H9 (cell line): ENCODE measurements around the gene PARP6. TPM values are rescaled to one million over a fixed set of nuclear protein-coding genes. Genes with fewer than 3 reads are reported as not detected.
A peak's percentile ranks its signal among the peaks of the same experiment; 100 is the strongest.

ENCODE experiments used
- DNase-seq: peaks from one replicate; pipeline ENCODE4 v3.0.0-alpha.2; 2017
- H2AFZ ChIP-seq: one replicate; pipeline ENCODE4 v1.6.1; 2013; ENCODE audit warnings: mild to moderate bottlenecking, low read length, control low read depth, moderate library complexity
- H2AK5ac ChIP-seq: 2 replicates; pipeline ENCODE4 v1.6.1; 2013; ENCODE audit warnings: low read length, control low read depth, mixed read lengths; ENCODE audit not compliant: insufficient read length
- H2BK120ac ChIP-seq: one replicate; pipeline ENCODE4 v1.6.1; 2013; ENCODE audit warnings: low read depth, mild to moderate bottlenecking, low read length, control low read depth, inconsistent platforms; ENCODE audit not compliant: poor library complexity, severe bottlenecking
- H2BK12ac ChIP-seq: 2 replicates; pipeline ENCODE4 v1.6.1; 2013; ENCODE audit warnings: low read length, control low read depth, mixed read lengths, low read depth; ENCODE audit not compliant: insufficient read length
- H2BK15ac ChIP-seq: 2 replicates; pipeline ENCODE4 v1.6.1; 2013; ENCODE audit warnings: low read depth, low read length, control low read depth
- H2BK20ac ChIP-seq: one replicate; pipeline ENCODE4 v1.6.1; 2013; ENCODE audit warnings: low read depth, mild to moderate bottlenecking, low read length, control low read depth, inconsistent platforms; ENCODE audit not compliant: poor library complexity, severe bottlenecking
- H2BK5ac ChIP-seq: 2 replicates; pipeline ENCODE4 v1.6.1; 2013; ENCODE audit warnings: low read length, control low read depth, mixed read lengths; ENCODE audit not compliant: insufficient read length
- H3K14ac ChIP-seq: 2 replicates; pipeline ENCODE4 v1.6.1; 2013; ENCODE audit warnings: low read length, control low read depth; ENCODE audit not compliant: insufficient read depth
- H3K18ac ChIP-seq: 2 replicates; pipeline ENCODE4 v1.6.1; 2013; ENCODE audit warnings: low read depth, mild to moderate bottlenecking, mixed read lengths, low read length, control low read depth; ENCODE audit not compliant: insufficient read length
- H3K23ac ChIP-seq: 2 replicates; pipeline ENCODE4 v1.6.1; 2013; ENCODE audit warnings: low read length, control low read depth, mixed read lengths, low read depth; ENCODE audit not compliant: insufficient read length
- H3K23me2 ChIP-seq: 2 replicates; pipeline ENCODE4 v1.6.1; 2013; ENCODE audit warnings: low read depth, mild to moderate bottlenecking, mixed read lengths, low read length, control low read depth; ENCODE audit not compliant: insufficient read length, poor library complexity, severe bottlenecking
- H3K27ac ChIP-seq: 2 replicates; pipeline ENCODE4 v1.5.1; 2013; ENCODE audit warnings: low read length, control low read depth, mixed read lengths, low read depth; ENCODE audit not compliant: insufficient read length
- H3K27me3 ChIP-seq: 2 replicates; pipeline ENCODE4 v1.6.1; 2013; ENCODE audit warnings: low read length, control low read depth, inconsistent platforms; ENCODE audit not compliant: insufficient read depth
- H3K4ac ChIP-seq: 2 replicates; pipeline ENCODE4 v1.6.1; 2013; ENCODE audit warnings: low read depth, mild to moderate bottlenecking, control low read depth, inconsistent platforms, low read length, moderate library complexity
- H3K4me1 ChIP-seq: 2 replicates; pipeline ENCODE4 v1.6.1; 2013; ENCODE audit warnings: low read length, control low read depth, inconsistent platforms; ENCODE audit not compliant: insufficient read depth
- H3K4me2 ChIP-seq: 2 replicates; pipeline ENCODE4 v1.6.1; 2013; ENCODE audit warnings: low read length, control low read depth, mixed read lengths; ENCODE audit not compliant: insufficient read length, insufficient read depth
- H3K56ac ChIP-seq: 2 replicates; pipeline ENCODE4 v1.6.1; 2013; ENCODE audit warnings: low read depth, mild to moderate bottlenecking, mixed read lengths, low read length, control low read depth; ENCODE audit not compliant: insufficient read length
- H3K79me1 ChIP-seq: 2 replicates; pipeline ENCODE4 v1.6.1; 2013; ENCODE audit warnings: low read depth, mild to moderate bottlenecking, moderate library complexity, low read length, control low read depth, inconsistent platforms; ENCODE audit not compliant: insufficient read depth, poor library complexity, severe bottlenecking
- H3K79me2 ChIP-seq: 2 replicates; pipeline ENCODE4 v1.6.1; 2013; ENCODE audit warnings: low read length, control low read depth, inconsistent platforms; ENCODE audit not compliant: insufficient read depth
- H3K9ac ChIP-seq: 2 replicates; pipeline ENCODE4 v1.6.1; 2013; ENCODE audit warnings: low read length, control low read depth, mixed read lengths; ENCODE audit not compliant: insufficient read length; ENCODE audit errors: extremely low read depth
- H3K9me3 ChIP-seq: one replicate; pipeline ENCODE4 v1.6.1; 2013; ENCODE audit warnings: low read depth, low read length, inconsistent platforms; ENCODE audit not compliant: control insufficient read depth
- H3T11ph ChIP-seq: one replicate; pipeline ENCODE4 v1.6.1; 2013; ENCODE audit warnings: mild to moderate bottlenecking, low read length, control low read depth, inconsistent platforms
- H4K20me1 ChIP-seq: one replicate; pipeline ENCODE4 v1.6.1; 2013; ENCODE audit not compliant: control insufficient read depth, insufficient read length, insufficient read depth
- H4K5ac ChIP-seq: 2 replicates; pipeline ENCODE4 v1.6.1; 2013; ENCODE audit warnings: low read depth, mild to moderate bottlenecking, mixed read lengths, low read length, control low read depth; ENCODE audit not compliant: insufficient read length
- H4K8ac ChIP-seq: replicated peaks from 2 replicates; pipeline ENCODE4 v1.6.1; 2013; ENCODE audit warnings: low read length, control low read depth, mixed read lengths, low read depth; ENCODE audit not compliant: insufficient read length
- H4K91ac ChIP-seq: 2 replicates; pipeline ENCODE4 v1.6.1; 2013; ENCODE audit warnings: low read depth, mild to moderate bottlenecking, moderate library complexity, mixed read lengths, low read length, control low read depth; ENCODE audit not compliant: insufficient read length
- H3K27ac Mint-ChIP-seq, 3 experiments: 2 replicates in 2 of 3; 3 replicates in 1 of 3; pipeline ENCODE4 v1.8.0; 2020 to 2021; ENCODE audit warnings: mixed read lengths in 3 of 3, mild to moderate bottlenecking in 1 of 3, moderate library complexity in 1 of 3
- H3K27me3 Mint-ChIP-seq: 2 replicates; pipeline ENCODE4 v1.8.0; 2021; ENCODE audit warnings: low read depth, mild to moderate bottlenecking, moderate library complexity, mixed read lengths
- H3K36me3 Mint-ChIP-seq, 3 experiments: 2 replicates in 2 of 3; 3 replicates in 1 of 3; pipeline ENCODE4 v1.8.0; 2020 to 2021; ENCODE audit warnings: low read depth in 3 of 3, mixed read lengths in 3 of 3; ENCODE audit not compliant: insufficient read depth in 1 of 3
- H3K4me1 Mint-ChIP-seq, 2 experiments: 2 replicates each; pipeline ENCODE4 v1.8.0; 2020; ENCODE audit warnings: mixed read lengths in 2 of 2
- H3K4me3 Mint-ChIP-seq, 2 experiments: 2 replicates in 1 of 2; 3 replicates in 1 of 2; pipeline ENCODE4 v1.8.0; 2020 to 2021; ENCODE audit warnings: mild to moderate bottlenecking in 2 of 2, mixed read lengths in 2 of 2, moderate library complexity in 1 of 2
- H3K9me3 Mint-ChIP-seq, 2 experiments: 2 replicates in 1 of 2; 3 replicates in 1 of 2; pipeline ENCODE4 v1.8.0; 2020; ENCODE audit warnings: mild to moderate bottlenecking in 2 of 2, mixed read lengths in 2 of 2, moderate library complexity in 1 of 2
- whole genome bisulfite sequencing: extraction: QIAGEN DNeasy Blood & Tissue Kit; methylation state at CpG from one replicate; pipeline ENCODE4 v1.1.7; 2013; ENCODE audit warnings: missing lambda C conversion rate, low lambda C conversion rate, mixed read lengths; ENCODE audit not compliant: insufficient read length; ENCODE audit errors: extremely low coverage; 5-methylcytosine and 5-hydroxymethylcytosine counted together
- total RNA-seq: library from RNA; stranded (reverse); gene quantifications from 2 replicates; pipeline ENCODE4 v1.2.1, GENCODE V29; 2021
- TF ChIP-seq, protein P1 (sequence below): fragments of 200-600 bp; sonication (generic); conservative IDR thresholded peaks from 3 replicates; pipeline ENCODE4 v1.8.0; 2021; ENCODE audit warnings: antibody characterized with exemption, mild to moderate bottlenecking

PARP6 gene
- total RNA-seq, 1 experiment from 2014 or later, result 54.4 TPM

DNA sequence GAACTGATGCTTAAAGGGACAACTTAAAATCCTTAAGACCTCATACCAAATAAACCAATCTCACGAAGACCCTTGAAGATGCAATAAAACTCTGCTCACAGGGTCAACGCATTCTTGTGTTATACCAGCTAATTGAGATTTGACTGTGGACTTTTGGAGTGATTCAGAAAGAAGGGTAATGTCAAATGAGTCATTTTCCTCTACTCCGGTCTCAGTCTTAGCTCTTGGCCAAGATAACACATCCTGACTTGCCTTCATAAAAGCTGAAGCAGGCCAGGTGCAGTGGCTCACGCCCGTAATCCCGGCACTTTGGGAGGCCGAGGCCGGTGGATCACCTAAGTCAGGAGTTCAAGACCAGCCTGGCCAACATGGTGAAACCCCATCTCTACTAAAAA, 45.2 kb downstream of the PARP6 start:
- Histone ChIP-seq H3K9me3 (no peaks in the 10 kb centered on the region), H3K18ac (no peak overlapping the region), H3K79me1 (peaks cover 9% of the 10 kb centered on the region), H3K79me2 (peaks cover 68% of the 10 kb centered on the region; the same call in 1 of the 2 replicates), H3K4me2 (peak overlapping the region; percentile 26), H3K4me1 (peaks cover 12% of the 10 kb centered on the region; the same call in 1 of the 2 replicates), H3K23ac (no peak overlapping the region), H3T11ph (no peak overlapping the region), H2BK120ac (no peak overlapping the region), H4K8ac (no peak overlapping the region), H2BK15ac (no peak overlapping the region), H3K9ac (no peak overlapping the region), H2BK5ac (no peak overlapping the region), H2AK5ac (no peak overlapping the region), H2BK20ac (no peak overlapping the region), H3K14ac (no peak overlapping the region), H4K5ac (no peak overlapping the region), H3K4ac (no peak overlapping the region), H4K20me1 (no peaks in the 10 kb centered on the region), H3K27ac (peak overlapping the region; percentile 43), H2AFZ (no peak overlapping the region), H4K91ac (no peak overlapping the region), H3K27me3 (no peaks in the 10 kb centered on the region), H3K23me2 (peaks cover 24% of the 10 kb centered on the region), H3K56ac (no peak overlapping the region), H2BK12ac (no peak overlapping the region)
- Mint-ChIP-seq H3K27me3 (peaks cover 2% of the 10 kb centered on the region), H3K4me3 (peak overlapping the region in 1 of 2 experiments; percentile 67; a peak in 1 of 5 replicates), H3K4me1 (peaks cover 58 to 63% of the 10 kb centered on the region in 2 experiments), H3K27ac (peak overlapping the region in 1 of 3 experiments; percentile 48; a peak in 2 of 7 replicates), H3K36me3 (peaks cover 14 to 46% (median 30%) of the 10 kb centered on the region in 3 experiments; a peak in 6 of 7 replicates), H3K9me3 (no peaks in the 10 kb centered on the region; a peak in 2 of 5 replicates)
- DNase-seq, result no peak
- no CpG with 5 or more reads among the region's 8 CpGs for WGBS
- TF ChIP-seq, protein P1, sequence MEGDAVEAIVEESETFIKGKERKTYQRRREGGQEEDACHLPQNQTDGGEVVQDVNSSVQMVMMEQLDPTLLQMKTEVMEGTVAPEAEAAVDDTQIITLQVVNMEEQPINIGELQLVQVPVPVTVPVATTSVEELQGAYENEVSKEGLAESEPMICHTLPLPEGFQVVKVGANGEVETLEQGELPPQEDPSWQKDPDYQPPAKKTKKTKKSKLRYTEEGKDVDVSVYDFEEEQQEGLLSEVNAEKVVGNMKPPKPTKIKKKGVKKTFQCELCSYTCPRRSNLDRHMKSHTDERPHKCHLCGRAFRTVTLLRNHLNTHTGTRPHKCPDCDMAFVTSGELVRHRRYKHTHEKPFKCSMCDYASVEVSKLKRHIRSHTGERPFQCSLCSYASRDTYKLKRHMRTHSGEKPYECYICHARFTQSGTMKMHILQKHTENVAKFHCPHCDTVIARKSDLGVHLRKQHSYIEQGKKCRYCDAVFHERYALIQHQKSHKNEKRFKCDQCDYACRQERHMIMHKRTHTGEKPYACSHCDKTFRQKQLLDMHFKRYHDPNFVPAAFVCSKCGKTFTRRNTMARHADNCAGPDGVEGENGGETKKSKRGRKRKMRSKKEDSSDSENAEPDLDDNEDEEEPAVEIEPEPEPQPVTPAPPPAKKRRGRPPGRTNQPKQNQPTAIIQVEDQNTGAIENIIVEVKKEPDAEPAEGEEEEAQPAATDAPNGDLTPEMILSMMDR, result no peak
